ENCODE measurements around the gene ELAVL2. TPM values are rescaled to one million over a fixed set of nuclear protein-coding genes. Genes with fewer than 3 reads are reported as not detected.
"Not testable (repeated sequence)": the region's sequence is repeated elsewhere in the genome, so short reads cannot be mapped to it uniquely, and the experiment has no call there.

The ELAVL2 gene
- total RNA-seq, 1 donor from 2014 or later: not detected

- Histone ChIP-seq H3K36me3 (no peaks in the 10 kb centered on the region), H3K4me1 (no peaks in the 10 kb centered on the region), H3K9me3 (no peaks in the 10 kb centered on the region), H3K4me3 (no peak overlapping the region), H3K27ac (no peak overlapping the region), H3K27me3 (no peaks in the 10 kb centered on the region)
- DNase-seq (no peak), ATAC-seq (no peak)
- intact Hi-C loops (cut with DNase I): no loop called here
- no peak for TF ChIP-seq CTCF (IDR thresholded peaks at IDR 0.05)
Measured at GRCh38 chr9:23728736-23729135, 97.3 kb downstream of the ELAVL2 start.

- H3K27me3 ChIP-seq: no peaks in the 10 kb centered on the region
- intact Hi-C loops (cut with DNase I): no loop called here
- TF ChIP-seq CTCF (IDR thresholded peaks at IDR 0.05): no peak
Measured at GRCh38 chr9:23725279-23725946, 100.6 kb downstream of the ELAVL2 start.

GRCh38 chr9:23723672-23724071 is 102.4 kb downstream of the ELAVL2 start:
- intact Hi-C loops (cut with DNase I): no loop called here
- Histone ChIP-seq H3K4me1 (no peaks in the 10 kb centered on the region), H3K4me3 (no peak overlapping the region), H3K27ac (no peak overlapping the region), H3K27me3 (no peaks in the 10 kb centered on the region), H3K36me3 (no peaks in the 10 kb centered on the region), H3K9me3 (no peaks in the 10 kb centered on the region)
- TF ChIP-seq CTCF (IDR thresholded peaks at IDR 0.05): no peak
- ATAC-seq (no peak), DNase-seq (no peak)

More at GRCh38 chr9:23725279-23725946, 100.6 kb downstream of the ELAVL2 start:
- ATAC-seq (no peak), DNase-seq (no peak)
- H3K27ac ChIP-seq: no peak overlapping the region
- H3K9me3 ChIP-seq: no peaks in the 10 kb centered on the region
- H3K36me3 ChIP-seq: no peaks in the 10 kb centered on the region
- H3K4me1 ChIP-seq: no peaks in the 10 kb centered on the region
- no peak overlapping the region for H3K4me3 ChIP-seq

- H3K4me3 ChIP-seq; H3K9me3 ChIP-seq; H3K27ac ChIP-seq; ATAC-seq; intact Hi-C loops (cut with DNase I); DNase-seq; H3K27me3 ChIP-seq; H3K4me1 ChIP-seq; H3K36me3 ChIP-seq: not testable (repeated sequence)
Measured at GRCh38 chr9:23723048-23723447, 103.0 kb downstream of the ELAVL2 start.

- Histone ChIP-seq H3K9me3 (no peaks in the 10 kb centered on the region), H3K27ac (no peak overlapping the region), H3K4me3 (no peak overlapping the region), H3K36me3 (no peaks in the 10 kb centered on the region), H3K4me1 (no peaks in the 10 kb centered on the region), H3K27me3 (no peaks in the 10 kb centered on the region)
- intact Hi-C loops (cut with DNase I): no loop called here
- DNase-seq (no peak), ATAC-seq (no peak)
- no peak for TF ChIP-seq CTCF (IDR thresholded peaks at IDR 0.05)
Measured at GRCh38 chr9:23721466-23721865, 104.6 kb downstream of the ELAVL2 start.

GRCh38 chr9:23717505-23717904 is 108.5 kb downstream of the ELAVL2 start:
- Histone ChIP-seq H3K4me1 (no peaks in the 10 kb centered on the region), H3K36me3 (no peaks in the 10 kb centered on the region), H3K4me3 (no peak overlapping the region), H3K9me3 (no peaks in the 10 kb centered on the region), H3K27ac (no peak overlapping the region), H3K27me3 (no peaks in the 10 kb centered on the region)
- TF ChIP-seq CTCF (IDR thresholded peaks at IDR 0.05): no peak
- DNase-seq (no peak), ATAC-seq (no peak)
- intact Hi-C loops (cut with DNase I): no loop called here

Data from upper lobe of right lung (tissue), 1 donor.